Large intestine (tissue), 3 donors: ENCODE measurements around the gene VRK3. TPM values are rescaled to one million over a fixed set of nuclear protein-coding genes. Genes with fewer than 3 reads are reported as not detected.
"Not testable (repeated sequence)": the region's sequence is repeated elsewhere in the genome, so short reads cannot be mapped to it uniquely, and the experiment has no call there.

Experiments used
- DNase-seq, 2 donors: peaks; one replicate each; pipeline versions ENCODE4 v3.0.0 to v3.0.0-alpha.2; 2013
- H3K27ac ChIP-seq: one replicate; pipeline ENCODE4 v1.5.1; 2013; ENCODE audit warnings: low read length
- H3K27me3 ChIP-seq: 2 replicates; pipeline ENCODE4 v1.6.1; 2013; ENCODE audit warnings: low read length; ENCODE audit not compliant: control insufficient read depth, insufficient read depth
- H3K36me3 ChIP-seq: 2 replicates; pipeline ENCODE4 v1.6.1; 2013; ENCODE audit warnings: low read length; ENCODE audit not compliant: control insufficient read depth, insufficient read depth
- H3K4me1 ChIP-seq: one replicate; pipeline ENCODE4 v1.6.1; 2013; ENCODE audit warnings: low read length; ENCODE audit not compliant: control insufficient read depth, insufficient read depth
- H3K4me3 ChIP-seq: one replicate; pipeline ENCODE4 v1.5.1; 2013; ENCODE audit warnings: low read length
- H3K9me3 ChIP-seq: one replicate; pipeline ENCODE4 v1.6.1; 2013; ENCODE audit warnings: mild to moderate bottlenecking, low read depth, low read length, moderate library complexity; ENCODE audit not compliant: control insufficient read depth
- WGBS: methylation state at CpG from one replicate; pipeline ENCODE4 v1.1.5; 2013; ENCODE audit warnings: low lambda C conversion rate; ENCODE audit not compliant: insufficient coverage; 5-methylcytosine and 5-hydroxymethylcytosine counted together
- polyA plus RNA-seq: library from polyadenylated mRNA; unstranded; fragments of 120-200 nt; gene quantifications from one replicate; pipeline ENCODE4 v1.2.1, GENCODE V29; 2013

The VRK3 gene
- polyA plus RNA-seq, 1 donor = 52.9 TPM

DNA sequence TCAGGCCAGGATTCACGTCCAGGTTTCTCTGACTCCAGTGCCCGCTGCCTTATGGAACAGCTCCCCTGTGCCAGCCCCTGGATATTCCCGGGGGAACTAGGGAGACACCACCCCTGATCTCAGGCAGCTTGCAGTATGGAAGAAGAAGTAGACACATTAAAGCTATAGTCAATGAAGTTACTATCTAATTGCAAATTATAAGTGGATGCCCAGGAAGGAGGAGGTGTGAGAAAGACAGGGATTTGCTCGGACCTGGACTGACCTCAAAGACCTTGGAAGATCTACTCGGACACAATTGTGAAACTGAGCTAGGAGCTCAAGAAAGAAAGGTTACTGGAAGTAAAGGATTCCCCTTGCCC, 74.6 kb downstream of the VRK3 start:
- Histone ChIP-seq H3K4me3 (no peak overlapping the region), H3K27ac (no peak overlapping the region), H3K4me1 (peaks cover 45% of the 10 kb centered on the region), H3K36me3 (peaks cover 10% of the 10 kb centered on the region), H3K27me3 (no peaks in the 10 kb centered on the region), H3K9me3 (no peaks in the 10 kb centered on the region)
- no peak for DNase-seq
- 100% methylated on average over 1 of the region's 5 CpGs for WGBS

- no peaks in the 10 kb centered on the region for H3K27me3 ChIP-seq
- H3K9me3 ChIP-seq = no peaks in the 10 kb centered on the region
- peaks cover 10% of the 10 kb centered on the region for H3K36me3 ChIP-seq
- no peak for DNase-seq
- H3K4me1 ChIP-seq = peaks cover 44% of the 10 kb centered on the region
- H3K4me3 ChIP-seq = no peak overlapping the region
- WGBS = no CpG with 5 or more reads among the region's 11 CpGs
- no peak overlapping the region for H3K27ac ChIP-seq
These were observed 75.2 kb downstream of the VRK3 start for GRCh38 chr19:49949742-49950589.

DNA sequence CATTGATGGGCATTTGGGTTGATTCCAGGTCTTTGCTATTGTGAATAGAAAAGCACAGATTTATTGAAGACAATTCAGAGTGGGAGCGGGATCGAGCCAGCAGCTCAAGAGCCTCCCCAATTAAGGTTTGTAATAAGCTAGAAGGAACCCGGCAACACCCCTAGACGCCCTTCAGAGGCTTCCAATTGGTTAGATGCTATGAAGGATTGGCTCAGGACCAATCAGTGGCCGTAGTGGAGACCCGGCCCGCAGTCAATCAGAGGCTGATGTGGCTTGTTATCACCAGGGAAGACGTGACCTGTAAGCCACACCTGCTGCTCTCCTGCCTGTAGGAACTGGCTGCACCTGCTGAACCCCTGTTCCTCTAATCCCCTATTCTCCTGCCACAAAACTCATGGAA, 78.8 kb downstream of the VRK3 start:
- DNase-seq = no peak
- Histone ChIP-seq H3K27ac (no peak overlapping the region), H3K4me1 (peaks cover 9% of the 10 kb centered on the region), H3K27me3 (no peaks in the 10 kb centered on the region), H3K9me3 (no peaks in the 10 kb centered on the region), H3K36me3 (peaks cover 8% of the 10 kb centered on the region), H3K4me3 (no peak overlapping the region)
- WGBS = no CpG with 5 or more reads among the region's 8 CpGs

DNA sequence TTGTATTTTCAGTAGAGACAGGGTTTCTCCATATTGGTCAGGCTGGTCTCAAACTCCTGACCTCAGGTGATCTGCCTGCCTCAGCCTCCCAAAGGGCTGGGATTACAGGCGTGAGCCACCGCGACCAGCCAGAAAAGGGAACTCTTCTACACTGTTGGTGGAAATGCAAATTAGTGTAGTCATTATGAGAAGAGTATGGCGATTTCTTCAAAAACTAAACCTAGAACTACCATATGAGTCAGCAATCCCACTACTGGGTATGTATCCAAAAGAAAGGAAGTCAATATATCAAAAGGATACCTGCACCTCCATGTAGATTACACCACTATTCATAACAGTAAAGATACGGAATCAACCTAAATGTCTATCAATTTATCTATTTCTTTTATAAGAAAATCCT, 80.6 kb downstream of the VRK3 start:
- not testable (repeated sequence) for H3K27ac ChIP-seq, H3K9me3 ChIP-seq, H3K36me3 ChIP-seq, H3K27me3 ChIP-seq, H3K4me1 ChIP-seq, DNase-seq, H3K4me3 ChIP-seq
- WGBS = no CpG with 5 or more reads among the region's 5 CpGs

GRCh38 chr19:49940482-49940791, 84.7 kb downstream of the VRK3 start:
- no peak for DNase-seq
- 100% methylated on average over 1 of the region's 5 CpGs for WGBS
- no peak overlapping the region for H3K4me3 ChIP-seq

GRCh38 chr19:49939721-49940481, 85.3 kb downstream of the VRK3 start:
- Histone ChIP-seq H3K27ac (no peak overlapping the region), H3K27me3 (no peaks in the 10 kb centered on the region), H3K9me3 (no peaks in the 10 kb centered on the region), H3K4me1 (peaks cover 8% of the 10 kb centered on the region), H3K36me3 (peaks cover 2% of the 10 kb centered on the region), H3K4me3 (no peak overlapping the region)
- DNase-seq = no peak
- no CpG with 5 or more reads among the region's 7 CpGs for WGBS

More at GRCh38 chr19:49940482-49940791, 84.7 kb downstream of the VRK3 start:
- Histone ChIP-seq H3K36me3 (peaks cover 2% of the 10 kb centered on the region), H3K9me3 (no peaks in the 10 kb centered on the region), H3K27me3 (no peaks in the 10 kb centered on the region), H3K4me1 (peaks cover 11% of the 10 kb centered on the region), H3K27ac (no peak overlapping the region)

- peaks cover 8% of the 10 kb centered on the region for H3K4me1 ChIP-seq
- H3K9me3 ChIP-seq = no peaks in the 10 kb centered on the region
- H3K4me3 ChIP-seq = no peak overlapping the region
- peaks cover 2% of the 10 kb centered on the region for H3K36me3 ChIP-seq
- no CpG with 5 or more reads among the region's 4 CpGs for WGBS
- DNase-seq = no peak
- no peaks in the 10 kb centered on the region for H3K27me3 ChIP-seq
- no peak overlapping the region for H3K27ac ChIP-seq
These were observed 86.5 kb downstream of the VRK3 start for GRCh38 chr19:49938662-49939061.

GRCh38 chr19:49937750-49938381, 87.3 kb downstream of the VRK3 start:
- Histone ChIP-seq H3K9me3 (no peaks in the 10 kb centered on the region), H3K4me1 (peaks cover 8% of the 10 kb centered on the region), H3K27me3 (no peaks in the 10 kb centered on the region), H3K4me3 (peak overlapping the region; percentile 8), H3K36me3 (peaks cover 8% of the 10 kb centered on the region), H3K27ac (no peak overlapping the region)
- peak; percentile 57 to 60 for DNase-seq
- no CpG with 5 or more reads among the region's 35 CpGs for WGBS

DNA sequence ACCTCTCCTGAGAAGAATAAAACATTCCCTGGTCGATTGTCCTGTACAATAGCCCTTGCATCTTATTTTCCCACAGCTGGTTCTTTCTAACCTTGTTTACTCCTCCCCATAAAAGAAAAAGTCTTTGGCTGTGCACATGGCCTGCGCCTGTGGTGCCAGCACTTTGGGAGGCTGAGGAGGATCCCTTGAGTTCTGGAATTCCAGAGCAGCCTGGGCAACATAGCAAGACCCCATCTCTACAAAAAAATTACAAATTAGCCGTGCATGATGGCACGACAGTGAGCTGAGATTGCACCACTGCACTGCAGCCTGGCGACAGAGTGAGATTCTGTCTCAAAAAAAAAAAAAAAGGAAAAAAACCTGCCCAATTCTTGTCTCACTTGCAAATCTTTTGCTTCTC, 88.6 kb downstream of the VRK3 start:
- no peak overlapping the region for H3K4me3 ChIP-seq
- WGBS = 96% methylated on average over 4 of the region's 5 CpGs
- no peaks in the 10 kb centered on the region for H3K9me3 ChIP-seq
- H3K36me3 ChIP-seq = peaks cover 11% of the 10 kb centered on the region
- no peaks in the 10 kb centered on the region for H3K27me3 ChIP-seq
- no peak for DNase-seq
- peaks cover 8% of the 10 kb centered on the region for H3K4me1 ChIP-seq
- no peak overlapping the region for H3K27ac ChIP-seq

GRCh38 chr19:49933643-49934042, 91.5 kb downstream of the VRK3 start:
- Histone ChIP-seq H3K4me3 (no peak overlapping the region), H3K4me1 (peaks cover 8% of the 10 kb centered on the region), H3K9me3 (no peaks in the 10 kb centered on the region), H3K27ac (no peak overlapping the region), H3K27me3 (no peaks in the 10 kb centered on the region), H3K36me3 (peaks cover 14% of the 10 kb centered on the region)
- DNase-seq = no peak
- WGBS = 100% methylated on average over 5 of the region's 8 CpGs
